HCT116 (cell line): Measurements from ENCODE around the gene KRTAP5-3.

Experiments used
- EZH2 ChIP-seq: fragments of 200-600 bp; sonication (generic); IDR thresholded peaks from 2 replicates; pipeline ENCODE4 v1.6.1; 2017; ENCODE audit warnings: antibody characterized with exemption, mixed run types
- POLR2A ChIP-seq: IDR thresholded peaks from 2 replicates; pipeline ENCODE4 v1.7.0; 2011; ENCODE audit warnings: borderline replicate concordance; ENCODE audit not compliant: insufficient read depth, insufficient read length; ENCODE audit errors: extremely low read depth
- POLR2AphosphoS5 ChIP-seq: IDR thresholded peaks from 2 replicates; pipeline ENCODE4 v1.6.1; 2011; ENCODE audit warnings: mild to moderate bottlenecking, low read depth, low read length, moderate library complexity
- RAD21 ChIP-seq: IDR thresholded peaks from 2 replicates; pipeline ENCODE4 v1.6.1; 2012; ENCODE audit warnings: low read depth, mild to moderate bottlenecking
- SIN3A ChIP-seq: IDR thresholded peaks from 2 replicates; pipeline ENCODE4 v1.6.1; 2012; ENCODE audit warnings: low read depth
- SRF ChIP-seq: IDR thresholded peaks from 2 replicates; pipeline ENCODE4 v1.6.1; 2012; ENCODE audit warnings: low read depth
- TCF7L2 ChIP-seq: IDR thresholded peaks from 2 replicates; pipeline ENCODE4 v1.7.0; 2011; ENCODE audit warnings: borderline replicate concordance, inconsistent platforms; ENCODE audit not compliant: insufficient read depth, insufficient read length; ENCODE audit errors: extremely low read depth
- YY1 ChIP-seq: IDR thresholded peaks from 2 replicates; pipeline ENCODE4 v1.6.1; 2011; ENCODE audit warnings: low read length, low read depth, moderate library complexity, mild to moderate bottlenecking; ENCODE audit not compliant: insufficient replicate concordance; ENCODE audit errors: extremely low read depth
- ZNF274 ChIP-seq: fragments of 200-500 bp; sonication (Bioruptor generic); IDR thresholded peaks from 2 replicates; pipeline ENCODE4 v1.6.1; 2014; ENCODE audit warnings: mild to moderate bottlenecking, low read depth, low read length, inconsistent platforms
- TF ChIP-seq, protein P1 (sequence below), 3 experiments: fragments of 200-600 bp in 1 of 3; sonication (generic) in 1 of 3; IDR thresholded peaks in 2 of 3; conservative IDR thresholded peaks in 1 of 3; 2 replicates each; pipeline ENCODE4 v1.5.1; 2012 to 2017; ENCODE audit warnings: low read depth in 2 of 3, low read length in 2 of 3, antibody characterized with exemption in 1 of 3, borderline replicate concordance in 1 of 3, control low read depth in 1 of 3, mild to moderate bottlenecking in 1 of 3, mixed read lengths in 1 of 3, mixed run types in 1 of 3, moderate library complexity in 1 of 3; ENCODE audit not compliant: insufficient read depth in 1 of 3
- TF ChIP-seq, protein P2 (sequence below): IDR thresholded peaks from 2 replicates; pipeline ENCODE4 v1.6.1; 2012
- TF ChIP-seq, protein P3 (sequence below): IDR thresholded peaks from 2 replicates; pipeline ENCODE4 v1.6.1; 2012
- TF ChIP-seq, protein P4 (sequence below): IDR thresholded peaks from 2 replicates; pipeline ENCODE4 v1.6.1; 2012; ENCODE audit warnings: low read depth

DNA sequence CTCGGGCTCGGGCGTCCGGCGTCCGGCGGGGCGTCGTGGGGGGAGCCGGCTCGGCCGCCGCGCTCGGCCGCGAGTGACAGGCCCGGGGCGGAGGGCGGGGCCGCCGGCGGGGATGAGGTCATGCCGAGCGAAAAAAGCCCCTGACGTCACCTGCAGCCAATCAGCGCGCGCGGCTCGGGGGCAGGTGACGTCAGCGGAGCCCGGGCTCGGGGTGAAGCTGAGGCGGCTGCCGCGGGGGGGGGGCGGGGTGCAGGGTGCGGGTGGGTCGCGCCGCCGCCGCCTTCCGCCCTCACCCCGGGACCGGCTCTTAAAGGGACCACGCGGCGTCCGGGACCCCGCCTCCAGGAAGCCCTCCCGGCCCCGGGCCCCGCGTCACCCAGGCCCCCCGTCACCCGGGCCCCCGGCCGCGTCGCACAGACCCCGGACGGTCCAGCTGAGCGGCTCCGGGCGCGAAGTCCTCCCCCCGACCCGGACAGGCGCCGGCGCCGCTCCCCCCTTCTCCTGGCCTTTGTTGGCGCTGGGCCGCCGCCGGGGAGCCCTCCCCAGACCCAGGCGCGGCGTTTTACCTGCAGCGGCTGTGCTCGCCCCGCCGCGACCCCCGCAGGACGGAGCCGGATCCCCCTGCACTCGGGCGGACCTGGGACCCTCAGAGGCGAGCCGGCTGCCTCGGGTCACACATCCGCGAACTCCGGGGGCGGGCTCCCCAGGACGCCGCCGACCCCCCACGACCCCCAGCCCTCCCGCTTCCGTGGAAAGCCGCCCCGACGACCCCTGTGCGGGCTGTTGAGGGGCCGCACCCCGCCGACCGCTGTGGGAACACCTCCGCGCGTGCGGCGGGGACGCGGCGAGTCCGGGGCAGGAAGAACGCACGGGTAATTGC is 35.8 kb downstream of the KRTAP5-3 start, which contains the start of gene DUSP8:
- TF ChIP-seq, protein P1, sequence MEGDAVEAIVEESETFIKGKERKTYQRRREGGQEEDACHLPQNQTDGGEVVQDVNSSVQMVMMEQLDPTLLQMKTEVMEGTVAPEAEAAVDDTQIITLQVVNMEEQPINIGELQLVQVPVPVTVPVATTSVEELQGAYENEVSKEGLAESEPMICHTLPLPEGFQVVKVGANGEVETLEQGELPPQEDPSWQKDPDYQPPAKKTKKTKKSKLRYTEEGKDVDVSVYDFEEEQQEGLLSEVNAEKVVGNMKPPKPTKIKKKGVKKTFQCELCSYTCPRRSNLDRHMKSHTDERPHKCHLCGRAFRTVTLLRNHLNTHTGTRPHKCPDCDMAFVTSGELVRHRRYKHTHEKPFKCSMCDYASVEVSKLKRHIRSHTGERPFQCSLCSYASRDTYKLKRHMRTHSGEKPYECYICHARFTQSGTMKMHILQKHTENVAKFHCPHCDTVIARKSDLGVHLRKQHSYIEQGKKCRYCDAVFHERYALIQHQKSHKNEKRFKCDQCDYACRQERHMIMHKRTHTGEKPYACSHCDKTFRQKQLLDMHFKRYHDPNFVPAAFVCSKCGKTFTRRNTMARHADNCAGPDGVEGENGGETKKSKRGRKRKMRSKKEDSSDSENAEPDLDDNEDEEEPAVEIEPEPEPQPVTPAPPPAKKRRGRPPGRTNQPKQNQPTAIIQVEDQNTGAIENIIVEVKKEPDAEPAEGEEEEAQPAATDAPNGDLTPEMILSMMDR (IDR thresholded peaks at IDR 0.05 in 2 of 3, conservative IDR thresholded peaks at IDR 0.05 in 1 of 3; ENCODE audit: borderline replicate concordance in 1 of 3, insufficient read depth in 1 of 3, low read depth in 2 of 3, low read length in 2 of 3): no peak
- no peak for TF ChIP-seq EZH2
- TF ChIP-seq, protein P2, sequence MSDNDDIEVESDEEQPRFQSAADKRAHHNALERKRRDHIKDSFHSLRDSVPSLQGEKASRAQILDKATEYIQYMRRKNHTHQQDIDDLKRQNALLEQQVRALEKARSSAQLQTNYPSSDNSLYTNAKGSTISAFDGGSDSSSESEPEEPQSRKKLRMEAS: no peak
- TF ChIP-seq, protein P3, sequence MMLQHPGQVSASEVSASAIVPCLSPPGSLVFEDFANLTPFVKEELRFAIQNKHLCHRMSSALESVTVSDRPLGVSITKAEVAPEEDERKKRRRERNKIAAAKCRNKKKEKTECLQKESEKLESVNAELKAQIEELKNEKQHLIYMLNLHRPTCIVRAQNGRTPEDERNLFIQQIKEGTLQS: no peak
- peak; percentile 36; the same call in 1 of the 2 replicates for TF ChIP-seq POLR2AphosphoS5
- TF ChIP-seq POLR2A: no peak
- TF ChIP-seq, protein P4, sequence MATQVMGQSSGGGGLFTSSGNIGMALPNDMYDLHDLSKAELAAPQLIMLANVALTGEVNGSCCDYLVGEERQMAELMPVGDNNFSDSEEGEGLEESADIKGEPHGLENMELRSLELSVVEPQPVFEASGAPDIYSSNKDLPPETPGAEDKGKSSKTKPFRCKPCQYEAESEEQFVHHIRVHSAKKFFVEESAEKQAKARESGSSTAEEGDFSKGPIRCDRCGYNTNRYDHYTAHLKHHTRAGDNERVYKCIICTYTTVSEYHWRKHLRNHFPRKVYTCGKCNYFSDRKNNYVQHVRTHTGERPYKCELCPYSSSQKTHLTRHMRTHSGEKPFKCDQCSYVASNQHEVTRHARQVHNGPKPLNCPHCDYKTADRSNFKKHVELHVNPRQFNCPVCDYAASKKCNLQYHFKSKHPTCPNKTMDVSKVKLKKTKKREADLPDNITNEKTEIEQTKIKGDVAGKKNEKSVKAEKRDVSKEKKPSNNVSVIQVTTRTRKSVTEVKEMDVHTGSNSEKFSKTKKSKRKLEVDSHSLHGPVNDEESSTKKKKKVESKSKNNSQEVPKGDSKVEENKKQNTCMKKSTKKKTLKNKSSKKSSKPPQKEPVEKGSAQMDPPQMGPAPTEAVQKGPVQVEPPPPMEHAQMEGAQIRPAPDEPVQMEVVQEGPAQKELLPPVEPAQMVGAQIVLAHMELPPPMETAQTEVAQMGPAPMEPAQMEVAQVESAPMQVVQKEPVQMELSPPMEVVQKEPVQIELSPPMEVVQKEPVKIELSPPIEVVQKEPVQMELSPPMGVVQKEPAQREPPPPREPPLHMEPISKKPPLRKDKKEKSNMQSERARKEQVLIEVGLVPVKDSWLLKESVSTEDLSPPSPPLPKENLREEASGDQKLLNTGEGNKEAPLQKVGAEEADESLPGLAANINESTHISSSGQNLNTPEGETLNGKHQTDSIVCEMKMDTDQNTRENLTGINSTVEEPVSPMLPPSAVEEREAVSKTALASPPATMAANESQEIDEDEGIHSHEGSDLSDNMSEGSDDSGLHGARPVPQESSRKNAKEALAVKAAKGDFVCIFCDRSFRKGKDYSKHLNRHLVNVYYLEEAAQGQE: no peak
- no peak for TF ChIP-seq YY1
- no peak for TF ChIP-seq SRF
- no peak for TF ChIP-seq SIN3A
- TF ChIP-seq ZNF274: no peak
- no peak for TF ChIP-seq RAD21
- TF ChIP-seq TCF7L2: no peak
